ENCODE measurements around the gene ZNF438. TPM values are rescaled to one million over a fixed set of nuclear protein-coding genes. Genes with fewer than 3 reads are reported as not detected.

ZNF438 gene
- total and polyA plus RNA-seq, 10 of the 15 experiments (the other 5 are each of a cell fraction or from before 2014, with no cell fraction given) = 0.93 to 5.2 (median 1.9) TPM

- TF ChIP-seq IKZF2 (IDR thresholded peaks at IDR 0.05) (peak; percentile 86 to 88), ZNF687 (IDR thresholded peaks at IDR 0.05) (peak; percentile 89), EED (IDR thresholded peaks at IDR 0.05; ENCODE audit: low read depth) (peak; percentile 77), SREBF2 (IDR thresholded peaks at IDR 0.05; ENCODE audit: low read length) (no peak), MAX (IDR thresholded peaks at IDR 0.05; ENCODE audit: low read depth, low read length) (peak; percentile 81), NKRF (conservative IDR thresholded peaks at IDR 0.05) (peak; percentile 70), EP300 (IDR thresholded peaks at IDR 0.05; ENCODE audit: borderline replicate concordance in 1 of 2, control insufficient read depth in 1 of 2, low read depth in 2 of 2, low read length in 2 of 2) (peak in 1 of 2 experiments; percentile 64; a peak in 1 of 4 replicates), NR2F1 (conservative IDR thresholded peaks at IDR 0.05) (peak; percentile 99), MTA3 (IDR thresholded peaks at IDR 0.05; ENCODE audit: borderline replicate concordance, low read length) (no peak; the same call in 1 of the 2 replicates), SPI1 (IDR thresholded peaks at IDR 0.05; ENCODE audit: borderline replicate concordance, insufficient read depth, low read depth, low read length) (no peak), CHD1 (IDR thresholded peaks at IDR 0.05; ENCODE audit: low read depth, low read length) (no peak), PRDM15 (CRISPR knock-in tag; IDR thresholded peaks at IDR 0.05) (no peak), CTCF (IDR thresholded peaks at IDR 0.05 in 2 of 3, conservative IDR thresholded peaks at IDR 0.05 in 1 of 3; ENCODE audit: control insufficient read depth in 2 of 3, extremely low read depth in 1 of 3, insufficient read depth in 1 of 3, low read depth in 3 of 3, low read length in 3 of 3) (peak; percentile 69 to 80 (median 71)), RBBP5 (conservative IDR thresholded peaks at IDR 0.05) (no peak), CEBPB (IDR thresholded peaks at IDR 0.05; ENCODE audit: borderline replicate concordance in 1 of 2, low read depth in 2 of 2, low read length in 2 of 2) (no peak), LARP7 (IDR thresholded peaks at IDR 0.05) (peak; percentile 98)
These were observed at the start of gene ZNF438 (continued) for GRCh38 chr10:31031558-31032257.
